WERI-Rb-1 (cell line): ENCODE results near the gene STMN1.
"Not testable (repeated sequence)": the region's sequence is repeated elsewhere in the genome, so short reads cannot be mapped to it uniquely, and the experiment has no call there.

Source experiments
- DNase-seq: peaks from one replicate; pipeline ENCODE4 v3.0.0-alpha.2; 2020
- H3K27ac ChIP-seq: fragments of 250-450 bp; sonication (Bioruptor Pico); 2 replicates; pipeline ENCODE4 v1.5.1; 2020; ENCODE audit warnings: mild to moderate bottlenecking, moderate library complexity
- H3K27me3 ChIP-seq: fragments of 250-450 bp; sonication (Bioruptor Pico); 2 replicates; pipeline ENCODE4 v1.5.1; 2021; ENCODE audit warnings: mild to moderate bottlenecking, low read depth, moderate library complexity; ENCODE audit not compliant: insufficient read depth, severe bottlenecking
- H3K36me3 ChIP-seq: fragments of 250-450 bp; sonication (Bioruptor Pico); 2 replicates; pipeline ENCODE4 v1.5.1; 2020; ENCODE audit warnings: mild to moderate bottlenecking, moderate library complexity
- H3K4me3 ChIP-seq: 2 replicates; pipeline ENCODE4 v1.5.1; 2011; ENCODE audit warnings: low read depth, mild to moderate bottlenecking, control low read depth, low read length
- H3K9me3 ChIP-seq: fragments of 250-450 bp; sonication (Bioruptor Pico); 2 replicates; pipeline ENCODE4 v1.5.1; 2021; ENCODE audit warnings: mild to moderate bottlenecking, moderate library complexity; ENCODE audit not compliant: severe bottlenecking
- CTCF ChIP-seq: IDR thresholded peaks from 2 replicates; pipeline ENCODE4 v1.5.1; 2011; ENCODE audit warnings: low read depth, mild to moderate bottlenecking, control low read depth, inconsistent platforms, low read length

The STMN1 gene

GRCh38 chr1:25947027-25947426 lies 40.8 kb upstream of the STMN1 start:
- Histone ChIP-seq H3K36me3 (no peaks in the 10 kb centered on the region), H3K4me3 (no peak overlapping the region), H3K27ac (no peak overlapping the region), H3K9me3 (peaks cover 19% of the 10 kb centered on the region), H3K27me3 (no peaks in the 10 kb centered on the region)
- no peak for TF ChIP-seq CTCF
- no peak for DNase-seq

GRCh38 chr1:25945761-25946160 lies 39.5 kb upstream of the STMN1 start:
- Histone ChIP-seq H3K36me3 (no peaks in the 10 kb centered on the region), H3K27ac (no peak overlapping the region), H3K4me3 (no peak overlapping the region), H3K27me3 (no peaks in the 10 kb centered on the region), H3K9me3 (peaks cover 19% of the 10 kb centered on the region)
- DNase-seq: no peak
- TF ChIP-seq CTCF: no peak

- Histone ChIP-seq H3K9me3 (peaks cover 19% of the 10 kb centered on the region), H3K27ac (no peak overlapping the region), H3K27me3 (no peaks in the 10 kb centered on the region), H3K4me3 (no peak overlapping the region), H3K36me3 (no peaks in the 10 kb centered on the region)
- DNase-seq: no peak
- TF ChIP-seq CTCF: no peak
Observed at GRCh38 chr1:25944986-25945385, 38.8 kb upstream of the STMN1 start.

GRCh38 chr1:25943511-25943910 lies 37.3 kb upstream of the STMN1 start:
- not testable (repeated sequence) for H3K36me3 ChIP-seq, DNase-seq, H3K27me3 ChIP-seq, H3K27ac ChIP-seq, H3K4me3 ChIP-seq
- peaks cover 16% of the 10 kb centered on the region for H3K9me3 ChIP-seq

- Histone ChIP-seq H3K27me3 (no peaks in the 10 kb centered on the region), H3K36me3 (no peaks in the 10 kb centered on the region; the same call in 1 of the 2 replicates), H3K4me3 (no peak overlapping the region), H3K9me3 (no peaks in the 10 kb centered on the region), H3K27ac (no peak overlapping the region)
- no peak for DNase-seq
- TF ChIP-seq CTCF: no peak
Observed at GRCh38 chr1:25936947-25937346, 30.7 kb upstream of the STMN1 start.

- Histone ChIP-seq H3K27ac (peak overlapping the region; percentile 66), H3K27me3 (no peaks in the 10 kb centered on the region), H3K4me3 (no peak overlapping the region), H3K9me3 (no peaks in the 10 kb centered on the region), H3K36me3 (no peaks in the 10 kb centered on the region; the same call in 1 of the 2 replicates)
- no peak for DNase-seq
- no peak for TF ChIP-seq CTCF
Observed at GRCh38 chr1:25933479-25934365, 27.5 kb upstream of the STMN1 start.

GRCh38 chr1:25932811-25933400 lies 26.7 kb upstream of the STMN1 start:
- H3K27ac ChIP-seq: peak overlapping the region; percentile 66
- not testable (repeated sequence) for H3K36me3 ChIP-seq, DNase-seq, H3K27me3 ChIP-seq, H3K9me3 ChIP-seq, H3K4me3 ChIP-seq
